Caco-2 (cell line): Measurements from ENCODE around the gene INCA1. TPM values are rescaled to one million over a fixed set of nuclear protein-coding genes. Genes with fewer than 3 reads are reported as not detected.

Source experiments
- BruUV-seq: library from RNA; stranded (reverse); fragments of 400-500 nt; replicated peaks from 2 replicates; lab custom pipeline; 2021; lab: Mats Ljungman, UMichigan
- CTCF ChIA-PET: fragments of 300-600 bp; sonication (Branson Sonifier 250); formaldehyde crosslinking; loops from one replicate; lab custom pipeline; 2022; ENCODE audit warnings: antibody characterized with exemption; lab: Charles Lee
- POLR2A ChIA-PET: fragments of 300-600 bp; sonication (Branson Sonifier 250); formaldehyde crosslinking; loops from one replicate; lab custom pipeline; 2022; ENCODE audit warnings: antibody characterized with exemption; lab: Charles Lee
- DNase-seq, 2 experiments: peaks; one replicate each; pipeline versions ENCODE4 v3.0.0 to v3.0.0-alpha.2; 2020 to 2022
- H3K27me3 ChIP-seq: replicated peaks from 2 replicates; pipeline ENCODE4 v1.6.0; 2011; ENCODE audit warnings: low read length; ENCODE audit not compliant: control insufficient read depth, insufficient read depth
- H3K36me3 ChIP-seq: 2 replicates; pipeline ENCODE4 v1.5.1; 2011; ENCODE audit warnings: low read length; ENCODE audit not compliant: control insufficient read depth, insufficient read depth
- H3K4me1 ChIP-seq: fragments of 250-450 bp; sonication (Bioruptor Pico); 2 replicates; pipeline ENCODE4 v1.5.1; 2020; ENCODE audit warnings: mild to moderate bottlenecking
- H3K4me3 ChIP-seq: 2 replicates; pipeline ENCODE4 v1.5.1; 2011; ENCODE audit warnings: low read depth, mild to moderate bottlenecking, control low read depth, low read length
- H3K9me3 ChIP-seq: fragments of 250-450 bp; sonication (Bioruptor Pico); 2 replicates; pipeline ENCODE4 v1.5.1; 2020; ENCODE audit warnings: mild to moderate bottlenecking, moderate library complexity
- H3K27ac Mint-ChIP-seq: one replicate; pipeline ENCODE4 v1.8.0; 2022; ENCODE audit warnings: mixed read lengths; ENCODE audit not compliant: unreplicated experiment
- H3K27me3 Mint-ChIP-seq: one replicate; pipeline ENCODE4 v1.8.0; 2022; ENCODE audit warnings: mixed read lengths; ENCODE audit not compliant: insufficient read depth, unreplicated experiment
- H3K36me3 Mint-ChIP-seq: one replicate; pipeline ENCODE4 v1.8.0; 2022; ENCODE audit warnings: mild to moderate bottlenecking, mixed read lengths; ENCODE audit not compliant: insufficient read depth, unreplicated experiment
- H3K4me1 Mint-ChIP-seq: one replicate; pipeline ENCODE4 v1.8.0; 2022; ENCODE audit warnings: low read depth, mixed read lengths; ENCODE audit not compliant: unreplicated experiment
- H3K4me3 Mint-ChIP-seq: one replicate; pipeline ENCODE4 v1.8.0; 2022; ENCODE audit warnings: mild to moderate bottlenecking, moderate library complexity, mixed read lengths; ENCODE audit not compliant: unreplicated experiment
- H3K9me3 Mint-ChIP-seq: one replicate; pipeline ENCODE4 v1.8.0; 2022; ENCODE audit warnings: mixed read lengths; ENCODE audit not compliant: unreplicated experiment
- intact Hi-C: fragments of 100-400 bp; cut with micrococcal nuclease; formaldehyde crosslinking; loops from one replicate; pipeline ENCODE4 v1.10.0; 2022; ENCODE audit not compliant: unreplicated experiment
- total RNA-seq: library from RNA; stranded (reverse); gene quantifications from 2 replicates; pipeline ENCODE4 v1.2.3, GENCODE V29; 2022
- TF ChIP-seq, protein P1 (sequence below), 2 experiments: fragments of 200-600 bp in 1 of 2; IDR thresholded peaks; 1 replicate in 1 of 2; 2 replicates in 1 of 2; pipeline versions ENCODE4 v1.5.1 to v1.8.0; 2011 to 2022; ENCODE audit warnings: antibody characterized with exemption in 1 of 2, control low read depth in 1 of 2, inconsistent platforms in 1 of 2, low read depth in 1 of 2, low read length in 1 of 2, mild to moderate bottlenecking in 1 of 2, moderate library complexity in 1 of 2; ENCODE audit not compliant: insufficient read depth in 1 of 2, severe bottlenecking in 1 of 2, unreplicated experiment in 1 of 2

INCA1 gene
- total RNA-seq, 1 experiment from 2014 or later = 0.64 TPM

DNA sequence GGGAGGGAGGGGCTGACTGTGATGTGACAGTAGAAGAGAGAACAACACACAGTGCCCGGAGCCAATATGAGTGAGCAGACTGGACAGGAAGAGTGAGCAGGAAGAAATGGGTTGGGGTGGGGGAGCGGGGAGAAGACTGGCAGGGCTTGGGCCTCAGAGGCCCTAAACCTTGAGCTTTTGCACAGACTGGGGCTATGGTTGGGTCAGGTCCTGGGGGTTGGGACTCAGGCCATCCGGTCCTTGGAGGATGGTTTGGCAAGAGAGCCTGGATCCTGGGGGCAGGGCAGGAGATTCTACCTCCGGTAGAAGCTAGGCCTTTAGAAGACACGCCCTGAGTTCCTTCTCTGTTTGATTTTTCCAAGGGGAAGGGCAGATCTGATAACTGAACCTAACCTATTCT lies 10.9 kb downstream of the INCA1 start:
- Histone ChIP-seq H3K4me3 (peak overlapping the region; percentile 60), H3K9me3 (no peaks in the 10 kb centered on the region), H3K36me3 (no peaks in the 10 kb centered on the region), H3K4me1 (peaks cover 4% of the 10 kb centered on the region; the same call in 1 of the 2 replicates), H3K27me3 (no peaks in the 10 kb centered on the region)
- Mint-ChIP-seq H3K4me3 (peak overlapping the region; percentile 78), H3K9me3 (no peaks in the 10 kb centered on the region), H3K27ac (peak overlapping the region; percentile 73), H3K27me3 (no peaks in the 10 kb centered on the region), H3K4me1 (peaks cover 9% of the 10 kb centered on the region), H3K36me3 (peaks cover 12% of the 10 kb centered on the region)
- intact Hi-C loops = no loop called here
- ChIA-PET POLR2A (interaction anchor here (1.4 kb wide), 1 partner anchor 19 kb away, joined by 5 read pairs; no protein-coding TSS in a partner anchor), CTCF (no interaction called here)
- TF ChIP-seq, protein P1, sequence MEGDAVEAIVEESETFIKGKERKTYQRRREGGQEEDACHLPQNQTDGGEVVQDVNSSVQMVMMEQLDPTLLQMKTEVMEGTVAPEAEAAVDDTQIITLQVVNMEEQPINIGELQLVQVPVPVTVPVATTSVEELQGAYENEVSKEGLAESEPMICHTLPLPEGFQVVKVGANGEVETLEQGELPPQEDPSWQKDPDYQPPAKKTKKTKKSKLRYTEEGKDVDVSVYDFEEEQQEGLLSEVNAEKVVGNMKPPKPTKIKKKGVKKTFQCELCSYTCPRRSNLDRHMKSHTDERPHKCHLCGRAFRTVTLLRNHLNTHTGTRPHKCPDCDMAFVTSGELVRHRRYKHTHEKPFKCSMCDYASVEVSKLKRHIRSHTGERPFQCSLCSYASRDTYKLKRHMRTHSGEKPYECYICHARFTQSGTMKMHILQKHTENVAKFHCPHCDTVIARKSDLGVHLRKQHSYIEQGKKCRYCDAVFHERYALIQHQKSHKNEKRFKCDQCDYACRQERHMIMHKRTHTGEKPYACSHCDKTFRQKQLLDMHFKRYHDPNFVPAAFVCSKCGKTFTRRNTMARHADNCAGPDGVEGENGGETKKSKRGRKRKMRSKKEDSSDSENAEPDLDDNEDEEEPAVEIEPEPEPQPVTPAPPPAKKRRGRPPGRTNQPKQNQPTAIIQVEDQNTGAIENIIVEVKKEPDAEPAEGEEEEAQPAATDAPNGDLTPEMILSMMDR (IDR thresholded peaks at IDR 0.05; ENCODE audit: insufficient read depth in 1 of 2, low read depth in 1 of 2, low read length in 1 of 2, severe bottlenecking in 1 of 2, unreplicated experiment in 1 of 2) = no peak
- BruUV-seq = no TSS peak
- no peak for DNase-seq

GRCh38 chr17:4982305-4982704 lies 15.0 kb downstream of the INCA1 start:
- H3K27ac Mint-ChIP-seq = no peak overlapping the region
- TF ChIP-seq, protein P1 (IDR thresholded peaks at IDR 0.05; ENCODE audit: insufficient read depth in 1 of 2, low read depth in 1 of 2, low read length in 1 of 2, severe bottlenecking in 1 of 2, unreplicated experiment in 1 of 2) = no peak
- Histone ChIP-seq H3K4me1 (no peaks in the 10 kb centered on the region), H3K36me3 (no peaks in the 10 kb centered on the region), H3K9me3 (no peaks in the 10 kb centered on the region), H3K27me3 (no peaks in the 10 kb centered on the region), H3K4me3 (no peak overlapping the region)
- H3K27me3 Mint-ChIP-seq = no peaks in the 10 kb centered on the region
- intact Hi-C loops = no loop called here
- H3K4me3 Mint-ChIP-seq = no peak overlapping the region
- H3K9me3 Mint-ChIP-seq = no peaks in the 10 kb centered on the region
- ChIA-PET CTCF (no interaction called here), POLR2A (no interaction called here)
- peaks cover 7% of the 10 kb centered on the region for H3K4me1 Mint-ChIP-seq
- BruUV-seq = no TSS peak
- H3K36me3 Mint-ChIP-seq = peaks cover 26% of the 10 kb centered on the region
- DNase-seq = no peak

GRCh38 chr17:4980644-4981216 lies 16.6 kb downstream of the INCA1 start:
- intact Hi-C loops = loop anchor here (1.0 kb wide), 1 partner anchor 82 kb away; no protein-coding TSS in a partner anchor
- Histone ChIP-seq H3K27me3 (no peaks in the 10 kb centered on the region), H3K9me3 (no peaks in the 10 kb centered on the region), H3K4me1 (no peaks in the 10 kb centered on the region), H3K36me3 (no peaks in the 10 kb centered on the region), H3K4me3 (no peak overlapping the region)
- no peaks in the 10 kb centered on the region for H3K9me3 Mint-ChIP-seq
- peaks cover 8% of the 10 kb centered on the region for H3K4me1 Mint-ChIP-seq
- ChIA-PET POLR2A (no interaction called here), CTCF (no interaction called here)
- no TSS peak for BruUV-seq
- no peak overlapping the region for H3K4me3 Mint-ChIP-seq
- peaks cover 28% of the 10 kb centered on the region for H3K36me3 Mint-ChIP-seq
- DNase-seq = peak in 1 of 2 experiments; percentile 55
- H3K27ac Mint-ChIP-seq = no peak overlapping the region
- H3K27me3 Mint-ChIP-seq = no peaks in the 10 kb centered on the region
- TF ChIP-seq, protein P1 (IDR thresholded peaks at IDR 0.05; ENCODE audit: insufficient read depth in 1 of 2, low read depth in 1 of 2, low read length in 1 of 2, severe bottlenecking in 1 of 2, unreplicated experiment in 1 of 2) = peak; percentile 35 to 49
